Immature natural killer cell (primary cell): ENCODE measurements around the gene DHRS13. TPM values are rescaled to one million over a fixed set of nuclear protein-coding genes. Genes with fewer than 3 reads are reported as not detected.
A peak's percentile ranks its signal among the peaks of the same experiment; 100 is the strongest.
"Not testable (repeated sequence)": the region's sequence is repeated elsewhere in the genome, so short reads cannot be mapped to it uniquely, and the experiment has no call there.

Source experiments
- DNase-seq, 3 donors: peaks; one replicate each; pipeline ENCODE4 v3.0.0; 2022; ENCODE audit warnings: mixed read lengths in 1 of 3
- H3K27ac Mint-ChIP-seq, 6 donors: one replicate each; pipeline ENCODE4 v1.8.0; 2020; ENCODE audit warnings: mixed read lengths in 6 of 6, mild to moderate bottlenecking in 5 of 6, inconsistent platforms in 4 of 6, moderate library complexity in 3 of 6
- H3K27me3 Mint-ChIP-seq, 3 donors: one replicate each; pipeline ENCODE4 v1.8.0; 2020 to 2021; ENCODE audit warnings: low read depth in 3 of 3, mild to moderate bottlenecking in 3 of 3, mixed read lengths in 3 of 3, moderate library complexity in 3 of 3, inconsistent platforms in 1 of 3
- H3K36me3 Mint-ChIP-seq, 3 donors: one replicate each; pipeline ENCODE4 v1.8.0; 2020; ENCODE audit warnings: mixed read lengths in 3 of 3, inconsistent platforms in 2 of 3, mild to moderate bottlenecking in 2 of 3
- H3K4me1 Mint-ChIP-seq, 2 donors: one replicate each; pipeline ENCODE4 v1.8.0; 2020; ENCODE audit warnings: inconsistent platforms in 2 of 2, mild to moderate bottlenecking in 2 of 2, mixed read lengths in 2 of 2, moderate library complexity in 1 of 2
- H3K4me3 Mint-ChIP-seq, 5 donors: one replicate each; pipeline ENCODE4 v1.8.0; 2020; ENCODE audit warnings: mild to moderate bottlenecking in 5 of 5, mixed read lengths in 5 of 5, inconsistent platforms in 3 of 5, moderate library complexity in 3 of 5
- H3K9me3 Mint-ChIP-seq, 6 donors: one replicate each; pipeline ENCODE4 v1.8.0; 2020; ENCODE audit warnings: mild to moderate bottlenecking in 6 of 6, mixed read lengths in 6 of 6, inconsistent platforms in 4 of 6, moderate library complexity in 3 of 6
- polyA plus RNA-seq, 3 donors: library from polyadenylated mRNA; unstranded; fragments of 300-500 nt; fragmentation: Illumina TruSeq; gene quantifications; one replicate each; pipeline ENCODE4 v1.2.3, GENCODE V29; 2021

The DHRS13 gene
- polyA plus RNA-seq, 3 donors from 2014 or later: 21.4 to 27.4 (median 22.2) TPM

DNA sequence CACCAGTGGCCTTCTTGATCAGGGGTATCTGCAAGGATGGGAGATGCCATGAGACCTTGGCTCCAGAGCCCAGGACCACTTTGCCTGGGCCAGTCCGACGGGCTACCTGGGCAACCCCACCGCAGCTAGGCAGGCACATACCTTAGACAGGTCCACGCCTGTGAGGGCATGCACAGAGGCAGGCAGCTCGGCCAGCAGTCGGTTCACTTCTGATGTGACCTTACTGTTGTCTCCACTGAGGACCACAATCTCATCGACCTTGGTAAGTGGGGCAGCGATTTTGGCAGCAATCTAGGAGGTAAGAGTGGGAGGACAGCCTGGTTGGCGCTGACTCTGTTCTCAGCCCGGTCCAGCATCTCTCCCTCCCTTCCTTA is 22.3 kb downstream of the DHRS13 start:
- Mint-ChIP-seq H3K27me3 (peaks cover 0 to 2% (median 1%) of the 10 kb centered on the region in 3 donors), H3K27ac (no peak overlapping the region), H3K36me3 (peaks cover 13 to 35% (median 14%) of the 10 kb centered on the region in 3 donors)

DNA sequence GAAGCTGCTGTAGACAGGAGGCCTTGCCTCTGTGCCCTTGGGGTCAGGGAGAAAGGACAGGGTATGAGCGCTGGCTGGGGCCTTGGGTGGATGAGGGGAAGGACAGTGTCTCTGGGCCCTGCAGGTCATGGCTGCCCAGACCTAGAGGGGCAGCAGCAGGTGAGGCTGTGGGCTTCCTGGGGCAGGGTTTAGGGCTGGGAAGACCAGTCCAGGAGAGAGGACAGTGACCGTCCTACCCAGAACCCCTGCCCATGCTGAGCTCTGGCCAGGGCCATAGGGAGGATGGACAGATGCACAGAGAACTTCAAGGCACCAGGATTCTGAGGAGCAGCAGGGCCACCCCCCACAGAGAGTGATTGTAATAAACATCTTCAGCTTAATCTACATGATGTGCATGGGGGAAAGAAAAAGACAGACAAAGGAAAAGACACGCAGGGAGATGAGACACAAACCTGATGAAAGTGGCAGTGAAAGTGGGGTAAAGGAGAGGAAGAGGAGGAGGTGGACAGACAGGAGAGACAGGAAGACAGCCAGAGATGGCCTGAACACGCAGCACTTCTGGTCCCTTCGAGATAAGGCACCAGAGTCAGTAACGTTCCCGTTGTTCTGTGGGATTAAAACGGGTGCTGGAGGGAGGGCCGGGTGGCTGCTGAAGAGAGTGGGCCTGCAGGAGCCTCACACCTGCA is 22.9 kb downstream of the DHRS13 start:
- H3K27ac Mint-ChIP-seq: peak overlapping the region in 1 of 6 donors; percentile 7
- no peak overlapping the region for H3K4me3 Mint-ChIP-seq
- H3K4me1 Mint-ChIP-seq: peaks cover 0 to 1% of the 10 kb centered on the region in 2 donors

More for the DNA sequence above, 22.3 kb downstream of the DHRS13 start:
- Mint-ChIP-seq H3K4me3 (no peak overlapping the region), H3K4me1 (peaks cover 0 to 3% of the 10 kb centered on the region in 2 donors), H3K9me3 (no peaks in the 10 kb centered on the region)
- no peak for DNase-seq

DNA sequence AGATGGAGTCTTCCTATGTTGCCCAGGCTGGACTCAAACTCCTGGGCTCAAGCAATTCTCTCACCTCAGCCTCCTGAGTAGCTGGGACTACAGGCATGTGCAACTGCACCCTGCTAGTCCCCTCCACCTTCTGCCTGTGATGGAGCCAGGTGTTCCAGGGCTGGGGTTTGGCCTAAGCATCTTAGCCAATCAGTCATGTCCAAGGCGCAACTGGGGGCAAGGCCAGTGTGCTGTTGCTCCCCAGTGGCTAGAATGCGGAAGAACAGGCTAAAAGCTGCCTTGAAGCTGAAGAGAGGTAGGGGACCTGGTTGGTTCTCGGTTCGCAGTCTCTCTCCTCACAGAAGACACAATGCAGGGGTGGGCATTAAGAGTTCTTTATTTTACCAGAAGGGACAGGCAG is 23.9 kb downstream of the DHRS13 start:
- H3K27me3 Mint-ChIP-seq: peaks cover 0 to 2% (median 1%) of the 10 kb centered on the region in 3 donors
- H3K9me3 Mint-ChIP-seq: no peaks in the 10 kb centered on the region
- peak overlapping the region in 2 of 6 donors; percentile 13 to 22 for H3K27ac Mint-ChIP-seq
- no peak for DNase-seq
- peaks cover 11 to 30% (median 13%) of the 10 kb centered on the region in 3 donors for H3K36me3 Mint-ChIP-seq
- peaks cover 0 to 1% of the 10 kb centered on the region in 2 donors for H3K4me1 Mint-ChIP-seq
- H3K4me3 Mint-ChIP-seq: no peak overlapping the region

More for the DNA sequence above, 22.9 kb downstream of the DHRS13 start:
- Mint-ChIP-seq H3K27me3 (peaks cover 0 to 2% (median 1%) of the 10 kb centered on the region in 3 donors), H3K36me3 (peaks cover 12 to 33% (median 13%) of the 10 kb centered on the region in 3 donors), H3K9me3 (no peaks in the 10 kb centered on the region)
- no peak for DNase-seq

DNA sequence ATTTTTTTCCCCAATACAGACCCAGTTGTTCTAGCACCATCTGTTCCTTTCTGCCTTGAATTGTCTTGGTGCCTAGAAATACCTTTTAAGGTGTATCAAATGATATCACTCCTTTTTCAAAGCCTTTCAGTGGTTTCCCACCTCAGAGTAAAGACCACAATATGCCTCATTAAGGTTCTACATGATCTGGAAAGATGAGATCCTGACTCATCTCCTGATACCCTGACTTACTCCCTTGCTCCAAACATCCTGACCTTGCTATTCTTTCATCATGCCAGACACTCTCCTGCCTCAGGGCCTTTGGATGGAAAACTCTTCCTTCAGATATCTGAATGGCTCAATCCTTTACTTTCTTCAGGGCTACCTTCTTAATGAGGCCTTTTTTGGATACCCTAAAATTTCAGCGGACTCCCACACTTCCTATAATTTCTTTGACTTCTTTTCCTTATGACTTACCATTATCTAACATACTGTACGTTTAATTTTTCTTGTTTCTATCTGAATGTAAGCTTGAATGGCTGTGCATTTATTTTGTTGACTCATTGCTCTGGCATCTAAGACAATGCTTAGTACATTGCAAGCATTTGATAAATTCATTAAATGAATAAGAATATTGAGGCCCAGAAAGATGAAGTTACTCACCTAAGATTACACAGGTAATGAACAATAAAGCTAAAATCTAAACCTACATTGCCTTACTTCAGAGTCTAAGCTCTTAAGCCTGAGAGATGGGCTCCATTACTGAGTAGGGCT is 24.5 kb downstream of the DHRS13 start:
- H3K27me3 Mint-ChIP-seq: peaks cover 0 to 2% (median 2%) of the 10 kb centered on the region in 3 donors
- H3K27ac Mint-ChIP-seq: peak overlapping the region in 1 of 6 donors; percentile 43
- H3K36me3 Mint-ChIP-seq: peaks cover 11 to 30% (median 13%) of the 10 kb centered on the region in 3 donors
- no peaks in the 10 kb centered on the region for H3K9me3 Mint-ChIP-seq
- H3K4me3 Mint-ChIP-seq: no peak overlapping the region
- H3K4me1 Mint-ChIP-seq: peaks cover 0 to 1% of the 10 kb centered on the region in 2 donors
- DNase-seq: no peak

DNA sequence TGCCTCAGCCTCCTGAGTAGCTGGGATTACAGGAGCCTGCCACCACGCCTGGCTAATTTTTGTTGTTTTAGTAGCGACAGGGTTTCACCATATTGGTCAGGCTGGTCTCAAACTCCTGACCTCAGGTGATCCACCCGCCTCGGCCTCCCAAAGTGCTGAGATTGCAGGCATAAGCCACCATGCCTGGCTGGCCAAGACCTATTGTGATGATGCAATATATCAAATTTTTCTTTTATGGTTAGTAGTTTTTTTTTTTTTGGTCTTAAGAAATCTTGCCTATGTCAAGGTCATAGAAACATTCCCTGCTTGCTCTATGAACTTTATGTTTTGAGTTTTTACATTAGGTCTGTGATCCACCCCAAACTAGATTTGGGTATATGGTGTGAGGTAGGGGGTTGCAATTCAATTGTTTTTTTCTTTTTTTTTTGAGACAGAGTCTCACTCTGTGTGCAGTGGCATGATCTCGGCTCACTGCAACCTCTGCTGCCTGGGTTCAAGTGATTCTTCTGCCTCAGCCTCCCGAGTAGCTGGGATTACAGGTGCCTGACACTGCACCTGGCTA is 25.6 kb downstream of the DHRS13 start:
- DNase-seq, H3K27ac Mint-ChIP-seq, H3K9me3 Mint-ChIP-seq, H3K27me3 Mint-ChIP-seq, H3K4me3 Mint-ChIP-seq, H3K4me1 Mint-ChIP-seq: not testable (repeated sequence)
- peaks cover 10 to 27% (median 13%) of the 10 kb centered on the region in 3 donors for H3K36me3 Mint-ChIP-seq

DNA sequence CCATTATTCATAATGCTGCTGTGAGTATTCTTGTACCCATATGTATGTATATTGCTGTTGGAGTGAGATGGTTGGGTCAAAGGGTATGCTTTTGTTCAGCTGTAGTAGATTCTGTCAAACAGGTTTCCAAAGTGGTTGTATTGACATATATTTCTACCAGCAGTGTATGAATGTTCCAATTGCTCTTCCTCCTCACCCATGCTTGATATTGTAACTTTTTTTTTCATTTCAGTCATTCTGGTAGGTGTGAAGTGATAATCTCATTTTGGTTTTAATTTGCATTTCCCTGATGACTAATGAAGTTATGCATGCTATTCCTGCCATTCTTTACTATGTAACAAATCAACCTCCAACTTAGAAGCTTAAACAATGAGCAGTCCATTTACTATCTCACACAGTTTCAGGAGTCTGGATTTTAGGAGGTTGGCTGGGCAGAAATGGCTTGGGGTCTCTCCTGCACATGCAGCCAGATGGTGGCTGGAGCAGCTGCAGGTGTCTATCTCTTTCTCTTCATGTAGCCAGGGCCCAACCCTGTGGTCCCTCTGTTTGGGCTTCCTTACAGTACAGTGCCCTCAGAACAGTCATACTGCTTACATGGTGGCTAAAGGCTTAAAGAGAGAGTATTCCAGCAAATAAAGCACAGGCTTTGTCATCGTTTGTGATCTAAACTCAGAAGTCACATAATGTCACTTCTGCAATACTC is 26.9 kb downstream of the DHRS13 start:
- no peak for DNase-seq
- Mint-ChIP-seq H3K4me3 (no peak overlapping the region), H3K9me3 (no peaks in the 10 kb centered on the region), H3K4me1 (peaks cover 12 to 17% of the 10 kb centered on the region in 2 donors), H3K36me3 (peaks cover 7 to 22% (median 15%) of the 10 kb centered on the region in 3 donors), H3K27me3 (peaks cover 0 to 6% (median 2%) of the 10 kb centered on the region in 3 donors), H3K27ac (no peak overlapping the region)

DNA sequence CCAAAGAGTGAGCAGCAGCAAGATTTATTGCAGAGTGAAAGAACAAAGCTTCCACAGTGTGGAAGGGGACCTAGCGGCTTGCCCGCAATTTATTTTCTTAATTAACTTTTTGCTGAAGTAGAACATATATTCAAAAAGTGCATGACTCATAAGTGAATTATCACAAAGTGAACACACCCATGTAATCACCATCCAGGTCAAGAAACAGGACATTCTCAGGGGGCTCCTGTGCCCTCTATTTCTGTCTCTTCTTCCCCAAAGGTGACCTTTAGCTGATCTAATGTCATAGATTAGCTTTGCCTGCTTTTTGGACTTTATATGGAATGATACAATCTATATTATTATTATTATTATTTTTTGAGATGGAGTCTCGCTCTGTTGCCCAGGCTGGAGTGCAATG is 28.1 kb downstream of the DHRS13 start:
- H3K4me1 Mint-ChIP-seq: peaks cover 15 to 20% of the 10 kb centered on the region in 2 donors
- no peaks in the 10 kb centered on the region for H3K9me3 Mint-ChIP-seq
- peaks cover 0 to 6% (median 0%) of the 10 kb centered on the region in 3 donors for H3K27me3 Mint-ChIP-seq
- H3K4me3 Mint-ChIP-seq: no peak overlapping the region
- peak overlapping the region in 1 of 6 donors; percentile 40 for H3K27ac Mint-ChIP-seq
- H3K36me3 Mint-ChIP-seq: peaks cover 3 to 16% (median 10%) of the 10 kb centered on the region in 3 donors
- DNase-seq: no peak

DNA sequence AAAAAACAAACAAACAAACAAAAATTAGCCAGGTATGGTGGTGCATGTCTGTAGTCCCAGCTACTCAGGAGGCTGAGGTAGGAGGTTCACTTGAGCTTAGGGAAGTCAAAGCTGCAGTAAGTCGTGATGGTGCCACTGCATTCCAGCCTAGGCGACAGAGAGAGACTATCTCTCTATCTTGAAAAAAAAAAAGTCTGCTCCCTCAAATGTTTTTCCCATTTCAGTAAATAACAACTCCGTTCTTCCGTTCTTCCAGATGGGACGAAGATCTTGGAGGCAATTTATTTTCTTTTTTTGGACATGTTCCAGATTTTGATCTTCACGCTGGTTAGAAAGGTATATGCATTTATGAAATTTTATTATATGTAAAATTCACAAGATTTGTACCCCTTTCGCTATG is 29.0 kb downstream of the DHRS13 start:
- Mint-ChIP-seq H3K4me3 (no peak overlapping the region), H3K4me1 (peaks cover 15 to 18% of the 10 kb centered on the region in 2 donors), H3K27me3 (peaks cover 0 to 6% (median 0%) of the 10 kb centered on the region in 3 donors), H3K27ac (peak overlapping the region in 1 of 6 donors; percentile 46), H3K9me3 (no peaks in the 10 kb centered on the region), H3K36me3 (peaks cover 0 to 10% (median 9%) of the 10 kb centered on the region in 3 donors)
- DNase-seq: no peak

DNA sequence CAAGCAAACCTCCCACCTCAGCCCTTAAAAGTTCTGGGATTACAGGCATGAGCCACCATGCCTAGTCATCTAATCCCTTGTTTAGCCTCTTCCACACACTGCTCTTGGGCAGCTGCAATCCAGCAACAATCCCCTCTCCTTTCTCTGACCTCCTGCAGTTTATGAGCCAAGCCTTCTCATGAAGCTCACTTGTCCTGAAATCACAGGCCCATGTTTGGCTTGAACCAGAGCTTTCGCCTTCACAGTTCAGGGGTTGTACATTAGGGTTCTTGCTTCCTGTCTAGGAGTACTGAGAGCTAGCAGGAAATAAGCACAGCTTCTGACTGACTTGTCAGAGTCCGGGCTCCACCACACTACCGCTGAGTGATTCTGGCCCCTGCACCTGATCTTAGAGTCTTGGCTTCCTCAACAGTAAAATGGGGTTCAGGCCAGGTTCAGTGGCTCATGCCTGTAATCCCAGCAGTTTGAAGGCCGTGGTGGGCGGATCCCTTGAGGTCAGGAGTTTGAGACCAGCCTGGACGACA is 31.8 kb downstream of the DHRS13 start:
- H3K27ac Mint-ChIP-seq: peak overlapping the region; percentile 87 to 98 (median 96)
- DNase-seq: peak; percentile 35 to 53 (median 44)
- H3K4me1 Mint-ChIP-seq: peaks cover 15 to 18% of the 10 kb centered on the region in 2 donors
- peaks cover 0 to 4% (median 0%) of the 10 kb centered on the region in 3 donors for H3K27me3 Mint-ChIP-seq
- H3K4me3 Mint-ChIP-seq: peak overlapping the region; percentile 27 to 70 (median 54)
- no peaks in the 10 kb centered on the region for H3K9me3 Mint-ChIP-seq
- peaks cover 0 to 4% (median 0%) of the 10 kb centered on the region in 3 donors for H3K36me3 Mint-ChIP-seq

DNA sequence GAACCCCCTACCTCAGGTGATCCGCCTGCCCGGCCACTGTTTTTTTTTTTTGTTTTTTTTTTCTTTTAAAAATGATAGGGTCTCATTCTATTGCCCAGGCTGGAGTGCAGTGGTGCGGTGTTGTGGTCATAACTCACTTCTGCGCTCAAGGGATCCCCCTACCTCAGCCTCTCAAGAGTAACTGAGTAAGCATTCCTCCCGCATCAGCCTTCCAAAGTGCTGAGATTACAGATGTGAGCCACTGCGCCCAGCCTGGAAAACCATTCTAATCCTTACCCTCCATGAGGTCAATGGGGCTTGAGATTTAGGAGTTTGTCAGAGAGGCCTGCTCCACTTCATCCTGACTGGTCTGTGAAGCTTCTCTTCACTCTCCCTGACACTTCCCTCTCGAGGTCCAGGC is 35.6 kb downstream of the DHRS13 start:
- Mint-ChIP-seq H3K4me3 (no peak overlapping the region), H3K27me3 (peaks cover 0 to 2% (median 0%) of the 10 kb centered on the region in 3 donors), H3K9me3 (no peaks in the 10 kb centered on the region), H3K27ac (no peak overlapping the region), H3K36me3 (peaks cover 0 to 5% (median 4%) of the 10 kb centered on the region in 3 donors), H3K4me1 (peaks cover 14 to 15% of the 10 kb centered on the region in 2 donors)
- no peak for DNase-seq

DNA sequence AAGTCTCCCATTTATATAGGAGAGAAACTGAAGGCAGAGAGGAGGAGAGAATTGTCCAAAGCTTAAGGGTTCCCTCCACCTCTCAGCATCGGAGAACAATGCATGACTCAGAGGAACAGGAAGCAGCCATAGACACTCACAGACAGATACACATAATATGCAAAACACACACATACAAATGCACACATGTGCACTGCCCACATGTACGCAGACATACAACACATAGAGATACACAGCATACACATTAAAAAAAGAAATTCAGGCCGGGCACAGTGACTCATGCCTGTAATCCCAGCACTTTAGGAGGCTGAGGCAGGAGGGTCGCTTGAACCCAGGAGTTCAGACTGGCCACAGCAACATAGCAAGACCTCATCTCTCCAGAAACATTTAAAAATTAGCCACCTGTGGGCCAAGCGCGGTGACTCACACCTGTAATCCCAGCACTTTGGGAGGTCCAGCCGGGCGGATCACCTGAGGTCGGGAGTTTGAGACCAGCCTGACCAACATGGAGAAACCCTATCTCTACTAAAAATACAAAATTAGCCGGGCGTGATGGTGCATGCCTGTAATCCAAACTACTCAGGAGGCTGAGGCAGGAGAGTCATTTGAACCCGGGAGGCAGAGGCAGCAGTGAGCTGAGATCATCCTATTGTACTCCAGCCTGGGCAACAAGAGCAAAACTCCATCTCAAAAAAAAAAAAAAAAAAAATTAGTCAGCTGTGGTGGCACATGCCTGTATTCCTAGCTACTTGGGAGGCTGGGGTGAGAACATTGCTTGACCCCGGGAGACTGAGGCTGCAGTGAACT is 36.7 kb downstream of the DHRS13 start:
- no peaks in the 10 kb centered on the region for H3K9me3 Mint-ChIP-seq
- DNase-seq: no peak
- H3K27ac Mint-ChIP-seq: peak overlapping the region in 1 of 6 donors; percentile 58
- peaks cover 0 to 4% (median 0%) of the 10 kb centered on the region in 3 donors for H3K27me3 Mint-ChIP-seq
- peaks cover 0 to 9% (median 6%) of the 10 kb centered on the region in 3 donors for H3K36me3 Mint-ChIP-seq
- peaks cover 4% of the 10 kb centered on the region in 2 donors for H3K4me1 Mint-ChIP-seq
- H3K4me3 Mint-ChIP-seq: no peak overlapping the region

DNA sequence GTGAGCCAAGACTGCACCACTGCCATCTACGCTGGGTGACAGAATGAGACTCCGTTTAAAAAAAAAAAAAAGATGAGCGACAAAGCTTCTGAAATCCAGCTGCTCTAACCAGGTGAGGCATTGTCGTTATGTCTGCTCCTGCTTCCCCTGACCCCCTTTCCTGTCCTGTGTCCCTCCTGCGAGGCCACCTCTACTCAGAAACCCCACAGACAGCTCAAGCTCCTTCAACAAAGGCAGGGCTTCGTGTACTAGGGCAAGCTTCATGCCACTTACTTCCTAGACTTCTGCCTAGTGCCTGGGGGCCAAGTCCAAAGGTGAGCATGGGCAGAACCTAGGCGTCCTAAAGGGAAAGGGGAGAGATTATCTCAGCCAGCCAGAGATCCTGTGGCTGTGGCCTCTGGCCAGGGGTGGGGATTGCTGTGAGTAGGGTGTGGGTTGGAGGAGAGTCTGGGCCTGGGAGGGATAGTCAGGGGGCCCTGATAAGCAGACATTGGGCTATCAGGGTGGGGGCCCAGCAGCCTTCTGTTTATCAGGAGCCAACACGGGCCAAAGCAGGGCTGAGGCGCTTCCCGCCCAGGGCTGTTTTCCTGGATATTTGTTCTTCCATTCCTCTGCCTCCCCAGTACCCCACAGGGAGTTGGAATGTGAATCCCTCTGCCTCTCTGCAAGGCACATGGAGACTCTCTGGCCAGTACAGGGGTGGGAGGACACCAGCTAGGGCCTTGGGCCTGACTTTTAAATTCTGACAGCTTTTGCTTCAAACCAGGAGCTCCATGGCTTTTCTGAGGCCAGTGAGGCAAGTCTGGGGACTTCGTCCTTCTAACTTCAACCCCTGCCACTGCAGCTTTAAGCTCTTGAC is 37.7 kb downstream of the DHRS13 start:
- H3K9me3 Mint-ChIP-seq: no peaks in the 10 kb centered on the region
- H3K27ac Mint-ChIP-seq: no peak overlapping the region
- no peak overlapping the region for H3K4me3 Mint-ChIP-seq
- DNase-seq: no peak
- peaks cover 0 to 13% (median 3%) of the 10 kb centered on the region in 3 donors for H3K36me3 Mint-ChIP-seq
- no peaks in the 10 kb centered on the region for H3K4me1 Mint-ChIP-seq
- peaks cover 0 to 2% (median 0%) of the 10 kb centered on the region in 3 donors for H3K27me3 Mint-ChIP-seq
